Aorta (tissue), 5 donors: ENCODE measurements around the gene PTPRD. TPM values are rescaled to one million over a fixed set of nuclear protein-coding genes. Genes with fewer than 3 reads are reported as not detected.

Source experiments
- ATAC-seq: fragments of 200-7000 bp; cut with Tn5 transposase; one replicate; pipeline ENCODE4 v1.9.1; 2022; ENCODE audit warnings: moderate library complexity; ENCODE audit not compliant: low FRiP score
- DNase-seq, 2 donors: peaks; one replicate each; pipeline ENCODE4 v3.0.0-alpha.2; 2020
- H3K27ac ChIP-seq, 2 donors: one replicate each; pipeline ENCODE4 v1.5.1; 2013; ENCODE audit warnings: low read length in 2 of 2, mild to moderate bottlenecking in 2 of 2, moderate library complexity in 2 of 2, control low read depth in 1 of 2, inconsistent platforms in 1 of 2, low read depth in 1 of 2
- H3K27me3 ChIP-seq, 2 donors: one replicate each; pipeline ENCODE4 v1.6.1; 2013; ENCODE audit warnings: control low read depth in 1 of 2, low read length in 1 of 2, mild to moderate bottlenecking in 1 of 2, moderate library complexity in 1 of 2; ENCODE audit not compliant: insufficient read depth in 2 of 2, control insufficient read depth in 1 of 2
- H3K36me3 ChIP-seq, 2 donors: one replicate each; pipeline ENCODE4 v1.6.1; 2013; ENCODE audit warnings: control low read depth in 1 of 2, low read length in 1 of 2, mild to moderate bottlenecking in 1 of 2; ENCODE audit not compliant: insufficient read depth in 2 of 2, control insufficient read depth in 1 of 2
- H3K4me1 ChIP-seq, 2 donors: one replicate each; pipeline ENCODE4 v1.6.1; 2013; ENCODE audit warnings: low read length in 2 of 2, control low read depth in 1 of 2, mild to moderate bottlenecking in 1 of 2, moderate library complexity in 1 of 2; ENCODE audit not compliant: insufficient read depth in 2 of 2, control insufficient read depth in 1 of 2
- H3K4me3 ChIP-seq, 2 donors: one replicate each; pipeline ENCODE4 v1.5.1; 2013; ENCODE audit warnings: low read length in 2 of 2, control low read depth in 1 of 2, mild to moderate bottlenecking in 1 of 2
- H3K9me3 ChIP-seq: one replicate; pipeline ENCODE4 v1.6.1; 2013; ENCODE audit warnings: mild to moderate bottlenecking, low read length; ENCODE audit not compliant: control insufficient read depth
- WGBS, 2 donors: extraction: QIAGEN DNeasy Blood & Tissue Kit; methylation state at CpG; one replicate each; pipeline ENCODE4 v1.1.7; 2013; 5-methylcytosine and 5-hydroxymethylcytosine counted together
- intact Hi-C, 2 donors: fragments of 100-400 bp; cut with DNase I; formaldehyde crosslinking; loops; one replicate each; pipeline versions ENCODE4 v1.14.2 to v1.15.0; 2022
- polyA plus RNA-seq, 2 donors: library from polyadenylated mRNA; stranded (reverse); fragments of 200-250 nt; gene quantifications; one replicate each; pipeline ENCODE4 v1.2.3, GENCODE V29; 2013
- total RNA-seq, 2 donors: library from RNA; stranded (reverse); fragmentation: NEBNext Ultra II Directional; extraction: Animal tissue kit (Norgen Biotek cat#: 25700); gene quantifications; one replicate each; pipeline ENCODE4 v1.2.1, GENCODE V29; 2021
- donor health status: healthy with polysubstance abuse.
- donor health status: Bipolar disorder and iron deficiency.
- donor health status: DM: no; HTN: no; CAD: no.
- donor health status: DM: no; HTN: no; CAD: no.
- donor health status: DM: yes; HTN: yes; CAD: no.

The PTPRD gene
- total and polyA plus RNA-seq, 4 donors, result 1.5 to 92.0 (median 29.4) TPM

GRCh38 chr9:9223175-9223574, 1389.6 kb downstream of the PTPRD start:
- Histone ChIP-seq H3K36me3 (no peaks in the 10 kb centered on the region), H3K27me3 (no peaks in the 10 kb centered on the region), H3K4me1 (no peaks in the 10 kb centered on the region), H3K4me3 (no peak overlapping the region), H3K27ac (no peak overlapping the region), H3K9me3 (no peaks in the 10 kb centered on the region)
- DNase-seq (no peak), ATAC-seq (no peak)
- intact Hi-C loops, result no loop called here

DNA sequence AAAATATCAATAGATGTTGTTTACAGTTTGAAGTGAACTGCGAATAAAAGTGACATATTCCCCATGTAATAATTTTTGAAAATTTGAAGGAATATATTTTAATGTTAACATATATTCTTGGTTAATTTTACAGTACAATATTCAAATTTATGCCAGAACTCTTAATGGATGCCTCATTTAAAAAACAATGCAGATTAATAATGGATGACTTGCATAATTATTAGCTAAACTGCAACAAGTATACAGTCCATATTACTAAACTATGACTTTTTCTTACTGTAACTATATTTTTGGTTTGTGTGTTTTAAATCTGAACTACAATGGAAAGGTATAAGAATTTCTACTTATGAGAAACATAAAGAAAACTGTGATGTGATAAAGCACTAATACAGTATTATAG, 1390.1 kb downstream of the PTPRD start:
- no peak overlapping the region for H3K4me3 ChIP-seq
- H3K36me3 ChIP-seq, result no peaks in the 10 kb centered on the region
- H3K9me3 ChIP-seq, result no peaks in the 10 kb centered on the region
- H3K4me1 ChIP-seq, result no peaks in the 10 kb centered on the region
- no peak overlapping the region for H3K27ac ChIP-seq
- intact Hi-C loops, result no loop called here
- DNase-seq (no peak), ATAC-seq (no peak)
- no peaks in the 10 kb centered on the region for H3K27me3 ChIP-seq
- 94 to 97% methylated on average over 1 of the region's 1 CpG for WGBS, 2 donors

DNA sequence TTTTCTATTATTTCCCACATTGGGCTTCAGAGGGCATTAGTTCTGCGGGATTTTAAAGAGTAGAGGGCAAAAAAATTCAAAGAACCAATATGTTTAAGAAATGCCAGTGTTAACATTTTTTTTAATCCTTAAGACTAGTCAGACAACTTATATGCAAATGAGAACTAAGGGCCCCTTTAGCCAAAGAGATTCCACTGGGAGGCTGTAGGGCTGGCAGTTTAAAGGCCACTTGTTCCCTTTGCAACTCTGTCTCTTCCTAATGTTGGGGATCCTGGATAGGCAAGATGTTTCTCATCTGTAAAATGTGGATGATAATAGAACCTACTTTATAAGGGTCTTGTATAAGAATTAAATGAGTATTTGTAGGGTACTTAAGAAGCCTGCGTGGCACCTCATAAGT, 1395.9 kb downstream of the PTPRD start:
- H3K27ac ChIP-seq, result no peak overlapping the region
- H3K27me3 ChIP-seq, result no peaks in the 10 kb centered on the region
- DNase-seq (no peak), ATAC-seq (no peak)
- intact Hi-C loops, result no loop called here
- no peak overlapping the region for H3K4me3 ChIP-seq
- 93 to 96% methylated on average over 2 of the region's 2 CpGs for WGBS, 2 donors
- no peaks in the 10 kb centered on the region for H3K36me3 ChIP-seq
- no peaks in the 10 kb centered on the region for H3K4me1 ChIP-seq
- no peaks in the 10 kb centered on the region for H3K9me3 ChIP-seq

DNA sequence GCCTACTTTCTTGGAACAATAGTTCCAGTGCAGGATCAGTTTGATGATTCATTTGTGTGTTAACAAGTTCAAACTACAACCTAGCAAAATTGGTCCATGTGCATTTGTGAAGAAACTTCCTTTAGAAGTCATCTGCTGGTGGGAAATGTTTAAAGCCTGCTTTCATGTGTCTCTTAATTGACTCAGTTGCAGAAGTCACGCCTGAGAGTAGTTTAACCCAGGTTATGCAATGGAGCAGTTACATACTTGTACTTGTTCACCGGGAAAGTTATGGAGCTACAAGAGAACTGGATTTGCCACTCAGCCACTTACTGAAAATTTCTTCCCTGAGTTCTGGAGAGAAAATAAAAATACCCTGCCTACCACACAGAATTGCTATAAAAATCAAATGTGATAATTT, 1397.8 kb downstream of the PTPRD start:
- H3K27ac ChIP-seq, result no peak overlapping the region
- 91 to 92% methylated on average over 2 of the region's 2 CpGs for WGBS, 2 donors
- no peaks in the 10 kb centered on the region for H3K27me3 ChIP-seq
- no peak overlapping the region for H3K4me3 ChIP-seq
- ATAC-seq (no peak), DNase-seq (no peak)
- H3K9me3 ChIP-seq, result no peaks in the 10 kb centered on the region
- no peaks in the 10 kb centered on the region for H3K4me1 ChIP-seq
- intact Hi-C loops, result no loop called here
- no peaks in the 10 kb centered on the region for H3K36me3 ChIP-seq

DNA sequence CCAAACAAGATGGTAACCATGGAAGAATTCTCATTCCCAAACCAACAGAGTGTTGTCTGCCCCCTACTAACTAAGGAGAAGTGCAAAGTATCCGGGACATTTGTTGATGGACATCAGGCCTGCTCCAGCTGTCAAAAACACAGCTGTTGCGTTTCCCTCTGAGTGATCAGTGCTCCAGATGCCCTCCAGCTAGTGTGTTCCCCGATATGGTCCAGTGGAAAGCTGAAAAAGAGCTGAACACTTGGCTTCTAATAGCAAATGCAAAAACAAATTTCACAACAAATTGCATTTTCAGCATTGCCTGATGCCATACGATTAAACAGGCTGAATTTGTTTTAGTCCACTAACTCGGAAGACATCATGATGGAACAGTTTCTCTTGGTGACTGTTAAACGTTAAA, 1398.7 kb downstream of the PTPRD start:
- intact Hi-C loops, result no loop called here
- no peak for DNase-seq
- ATAC-seq, result no peak
- H3K36me3 ChIP-seq, result no peaks in the 10 kb centered on the region
- no peak overlapping the region for H3K4me3 ChIP-seq
- WGBS, 2 donors, result 62 to 66% methylated on average over 6 of the region's 6 CpGs
- no peaks in the 10 kb centered on the region for H3K4me1 ChIP-seq
- H3K9me3 ChIP-seq, result no peaks in the 10 kb centered on the region
- H3K27ac ChIP-seq, result no peak overlapping the region
- no peaks in the 10 kb centered on the region for H3K27me3 ChIP-seq

DNA sequence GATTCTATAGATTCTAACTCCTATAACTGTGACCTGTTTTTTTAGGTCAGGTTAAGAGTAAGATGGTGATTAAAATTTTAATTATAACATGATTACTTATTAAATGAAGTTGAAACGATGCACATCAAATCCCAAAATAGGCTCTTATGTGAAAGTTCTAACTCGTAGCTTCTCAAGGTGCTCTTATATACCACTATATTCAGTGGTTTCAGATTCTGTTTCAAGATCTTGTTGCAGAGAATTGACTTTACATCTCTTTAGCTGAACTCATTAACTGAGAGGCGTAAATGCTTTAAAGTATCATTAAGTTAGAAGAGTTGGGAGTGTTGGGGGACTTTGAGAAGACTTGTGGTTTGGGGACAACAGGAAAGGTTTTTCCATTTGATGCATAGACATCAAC, 1399.8 kb downstream of the PTPRD start:
- no peak overlapping the region for H3K27ac ChIP-seq
- no peaks in the 10 kb centered on the region for H3K4me1 ChIP-seq
- no peaks in the 10 kb centered on the region for H3K9me3 ChIP-seq
- no peaks in the 10 kb centered on the region for H3K36me3 ChIP-seq
- H3K4me3 ChIP-seq, result no peak overlapping the region
- no peaks in the 10 kb centered on the region for H3K27me3 ChIP-seq
- no peak for DNase-seq
- intact Hi-C loops, result no loop called here
- WGBS, 2 donors, result 96% methylated on average over 3 of the region's 3 CpGs
- ATAC-seq, result no peak

DNA sequence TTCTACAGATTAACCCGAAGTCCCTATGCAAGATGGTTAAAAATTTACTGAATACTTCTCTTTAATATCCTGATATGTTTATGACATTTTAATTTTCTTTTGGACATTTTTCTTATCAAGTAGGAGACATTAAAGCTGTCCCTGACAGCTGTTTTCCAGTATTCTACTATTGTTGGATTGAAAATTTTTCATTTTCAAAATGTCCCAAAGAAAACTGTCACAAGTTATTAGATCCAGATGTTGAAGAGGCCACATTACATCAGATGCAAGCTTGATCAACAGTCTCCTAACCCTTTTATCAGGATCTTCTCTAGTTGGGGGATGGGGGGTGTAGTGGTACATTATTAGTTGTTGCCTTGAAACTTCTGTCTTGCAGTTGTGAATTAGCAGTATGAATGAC, 1410.5 kb downstream of the PTPRD start:
- WGBS, 2 donors, result 83 to 93% methylated on average over 1 of the region's 1 CpG
- H3K4me3 ChIP-seq, result no peak overlapping the region
- H3K9me3 ChIP-seq, result no peaks in the 10 kb centered on the region
- DNase-seq, result no peak
- intact Hi-C loops, result no loop called here
- no peak overlapping the region for H3K27ac ChIP-seq
- H3K4me1 ChIP-seq, result no peaks in the 10 kb centered on the region
- ATAC-seq, result no peak
- no peaks in the 10 kb centered on the region for H3K36me3 ChIP-seq
- H3K27me3 ChIP-seq, result no peaks in the 10 kb centered on the region

- no peaks in the 10 kb centered on the region for H3K4me1 ChIP-seq
- DNase-seq (no peak), ATAC-seq (no peak)
- H3K36me3 ChIP-seq, result no peaks in the 10 kb centered on the region
- intact Hi-C loops, result no loop called here
- H3K9me3 ChIP-seq, result no peaks in the 10 kb centered on the region
- no peaks in the 10 kb centered on the region for H3K27me3 ChIP-seq
- no peak overlapping the region for H3K4me3 ChIP-seq
- no peak overlapping the region for H3K27ac ChIP-seq
- 37 to 49% methylated on average over 1 of the region's 1 CpG for WGBS, 2 donors
Observed at GRCh38 chr9:9186086-9186485, 1426.7 kb downstream of the PTPRD start.

DNA sequence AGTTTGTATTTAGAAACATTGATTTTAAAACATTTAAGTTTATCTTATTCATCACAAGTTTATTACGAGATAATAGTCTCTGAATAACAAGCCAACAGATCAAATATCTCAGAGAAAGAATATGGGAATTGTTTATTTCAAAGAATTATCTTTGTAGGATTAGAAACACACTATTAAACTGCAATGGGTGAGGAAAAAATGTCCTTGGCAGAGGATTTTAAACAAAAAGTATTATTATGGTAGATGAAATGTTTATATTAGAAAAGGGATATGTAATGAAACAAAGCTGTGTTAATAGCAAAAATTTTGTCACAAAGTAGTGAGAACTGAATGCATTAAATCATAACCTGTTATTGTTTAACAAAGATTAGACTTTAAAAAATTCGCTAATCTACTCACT, 1430.4 kb downstream of the PTPRD start:
- ATAC-seq (no peak), DNase-seq (no peak)
- Histone ChIP-seq H3K27ac (no peak overlapping the region), H3K4me1 (no peaks in the 10 kb centered on the region), H3K4me3 (no peak overlapping the region), H3K9me3 (no peaks in the 10 kb centered on the region), H3K27me3 (no peaks in the 10 kb centered on the region), H3K36me3 (no peaks in the 10 kb centered on the region)
- intact Hi-C loops, result no loop called here
- WGBS, 2 donors, result 59 to 74% methylated on average over 2 of the region's 2 CpGs
